Endodermal cell (in vitro differentiated cells): ENCODE measurements around the gene MB21D2. TPM values are rescaled to one million over a fixed set of nuclear protein-coding genes. Genes with fewer than 3 reads are reported as not detected.

Experiments used
- DNase-seq: peaks from one replicate; pipeline ENCODE4 v3.0.0-alpha.2; 2017
- H3K27ac ChIP-seq: 2 replicates; pipeline ENCODE4 v1.5.1; 2013; ENCODE audit warnings: mild to moderate bottlenecking, low read depth, low read length, moderate library complexity
- H3K27me3 ChIP-seq: 2 replicates; pipeline ENCODE4 v1.6.1; 2013; ENCODE audit warnings: mild to moderate bottlenecking, low read length, moderate library complexity; ENCODE audit not compliant: insufficient read depth, control insufficient read depth, poor library complexity, severe bottlenecking
- H3K36me3 ChIP-seq: 2 replicates; pipeline ENCODE4 v1.7.0; 2013; ENCODE audit warnings: mild to moderate bottlenecking, low read length, moderate library complexity; ENCODE audit not compliant: control insufficient read depth, insufficient read depth
- H3K4me1 ChIP-seq: one replicate; pipeline ENCODE4 v1.7.0; 2013; ENCODE audit warnings: low read length; ENCODE audit not compliant: control insufficient read depth, insufficient read depth
- H3K4me3 ChIP-seq: 2 replicates; pipeline ENCODE4 v1.5.1; 2013; ENCODE audit warnings: mild to moderate bottlenecking, low read length, moderate library complexity
- H3K9ac ChIP-seq: 2 replicates; pipeline ENCODE4 v1.6.1; 2013; ENCODE audit warnings: mild to moderate bottlenecking, low read length, moderate library complexity; ENCODE audit not compliant: poor library complexity, severe bottlenecking; ENCODE audit errors: extremely low read depth
- H3K9me3 ChIP-seq: 2 replicates; pipeline ENCODE4 v1.6.1; 2013; ENCODE audit warnings: mild to moderate bottlenecking, low read length, moderate library complexity; ENCODE audit not compliant: control insufficient read depth
- H3K27ac Mint-ChIP-seq: 2 replicates; pipeline ENCODE4 v1.8.0; 2020; ENCODE audit warnings: mixed read lengths
- H3K27me3 Mint-ChIP-seq: 2 replicates; pipeline ENCODE4 v1.8.0; 2021; ENCODE audit warnings: mild to moderate bottlenecking, mixed read lengths; ENCODE audit not compliant: insufficient read depth
- H3K36me3 Mint-ChIP-seq: 2 replicates; pipeline ENCODE4 v1.8.0; 2020; ENCODE audit warnings: low read depth, mixed read lengths
- H3K4me1 Mint-ChIP-seq: 2 replicates; pipeline ENCODE4 v1.8.0; 2020; ENCODE audit warnings: mixed read lengths
- H3K4me3 Mint-ChIP-seq: 2 replicates; pipeline ENCODE4 v1.8.0; 2020; ENCODE audit warnings: mild to moderate bottlenecking, moderate library complexity, mixed read lengths
- H3K9me3 Mint-ChIP-seq: 2 replicates; pipeline ENCODE4 v1.8.0; 2020; ENCODE audit warnings: mild to moderate bottlenecking, mixed read lengths
- WGBS, 2 experiments: methylation state at CpG; one replicate each; pipeline versions ENCODE4 v1.1.5 to v1.1.7; 2013; ENCODE audit warnings: missing lambda C conversion rate in 2 of 2, mixed read lengths in 1 of 2; ENCODE audit not compliant: insufficient coverage in 1 of 2, insufficient read length in 1 of 2; 5-methylcytosine and 5-hydroxymethylcytosine counted together
- total RNA-seq, 2 donors: library from RNA; stranded (reverse); fragmentation: NEBNext Ultra II Directional in 1 of 2; extraction: Animal tissue kit (Norgen Biotek cat#: 25700) in 1 of 2; gene quantifications; 2 replicates in 1 of 2; 3 replicates in 1 of 2; pipeline ENCODE4 v1.2.1, GENCODE V29; 2021
- TF ChIP-seq, protein P1 (sequence below): fragments of 200-600 bp; sonication (generic); conservative IDR thresholded peaks from 2 replicates; pipeline ENCODE4 v1.5.0; 2021; ENCODE audit warnings: antibody characterized with exemption, mild to moderate bottlenecking

The MB21D2 gene
- total RNA-seq, 2 donors from 2014 or later, result 5.7 to 6.9 TPM

DNA sequence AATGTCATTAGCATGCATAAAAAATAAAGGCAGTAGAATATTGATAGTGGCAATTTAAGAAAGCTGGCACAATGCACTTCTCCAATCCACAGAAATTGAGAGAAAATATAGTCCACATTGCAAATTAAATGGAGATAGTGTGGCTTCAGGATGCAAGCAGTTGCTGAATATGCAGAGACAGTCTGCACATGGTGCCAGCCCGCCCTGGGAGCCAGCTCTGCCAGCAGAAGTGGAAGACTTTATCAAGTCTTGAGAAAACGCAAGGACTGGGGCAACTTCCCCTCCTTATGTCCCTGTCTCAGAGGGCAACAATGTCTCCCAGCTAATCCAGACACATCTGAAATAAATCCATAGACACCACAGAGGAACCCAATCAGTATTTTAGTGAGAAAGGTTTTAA lies 57.2 kb downstream of the MB21D2 start:
- Mint-ChIP-seq H3K27ac (no peak overlapping the region), H3K27me3 (no peaks in the 10 kb centered on the region), H3K36me3 (no peaks in the 10 kb centered on the region), H3K4me3 (no peak overlapping the region), H3K9me3 (no peaks in the 10 kb centered on the region), H3K4me1 (peaks cover 11% of the 10 kb centered on the region)
- no peak overlapping the region for H3K4me3 ChIP-seq
- TF ChIP-seq, protein P1, sequence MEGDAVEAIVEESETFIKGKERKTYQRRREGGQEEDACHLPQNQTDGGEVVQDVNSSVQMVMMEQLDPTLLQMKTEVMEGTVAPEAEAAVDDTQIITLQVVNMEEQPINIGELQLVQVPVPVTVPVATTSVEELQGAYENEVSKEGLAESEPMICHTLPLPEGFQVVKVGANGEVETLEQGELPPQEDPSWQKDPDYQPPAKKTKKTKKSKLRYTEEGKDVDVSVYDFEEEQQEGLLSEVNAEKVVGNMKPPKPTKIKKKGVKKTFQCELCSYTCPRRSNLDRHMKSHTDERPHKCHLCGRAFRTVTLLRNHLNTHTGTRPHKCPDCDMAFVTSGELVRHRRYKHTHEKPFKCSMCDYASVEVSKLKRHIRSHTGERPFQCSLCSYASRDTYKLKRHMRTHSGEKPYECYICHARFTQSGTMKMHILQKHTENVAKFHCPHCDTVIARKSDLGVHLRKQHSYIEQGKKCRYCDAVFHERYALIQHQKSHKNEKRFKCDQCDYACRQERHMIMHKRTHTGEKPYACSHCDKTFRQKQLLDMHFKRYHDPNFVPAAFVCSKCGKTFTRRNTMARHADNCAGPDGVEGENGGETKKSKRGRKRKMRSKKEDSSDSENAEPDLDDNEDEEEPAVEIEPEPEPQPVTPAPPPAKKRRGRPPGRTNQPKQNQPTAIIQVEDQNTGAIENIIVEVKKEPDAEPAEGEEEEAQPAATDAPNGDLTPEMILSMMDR, result no peak
- no peak overlapping the region for H3K9ac ChIP-seq
- no peak for DNase-seq
- H3K9me3 ChIP-seq, result peaks cover 1% of the 10 kb centered on the region
- no peaks in the 10 kb centered on the region for H3K4me1 ChIP-seq
- H3K27me3 ChIP-seq, result no peaks in the 10 kb centered on the region
- 97% methylated on average over 2 of the region's 2 CpGs; no CpG with 5 or more reads in 1 of the 2 experiments for WGBS, 2 experiments
- H3K36me3 ChIP-seq, result no peaks in the 10 kb centered on the region
- H3K27ac ChIP-seq, result no peak overlapping the region

DNA sequence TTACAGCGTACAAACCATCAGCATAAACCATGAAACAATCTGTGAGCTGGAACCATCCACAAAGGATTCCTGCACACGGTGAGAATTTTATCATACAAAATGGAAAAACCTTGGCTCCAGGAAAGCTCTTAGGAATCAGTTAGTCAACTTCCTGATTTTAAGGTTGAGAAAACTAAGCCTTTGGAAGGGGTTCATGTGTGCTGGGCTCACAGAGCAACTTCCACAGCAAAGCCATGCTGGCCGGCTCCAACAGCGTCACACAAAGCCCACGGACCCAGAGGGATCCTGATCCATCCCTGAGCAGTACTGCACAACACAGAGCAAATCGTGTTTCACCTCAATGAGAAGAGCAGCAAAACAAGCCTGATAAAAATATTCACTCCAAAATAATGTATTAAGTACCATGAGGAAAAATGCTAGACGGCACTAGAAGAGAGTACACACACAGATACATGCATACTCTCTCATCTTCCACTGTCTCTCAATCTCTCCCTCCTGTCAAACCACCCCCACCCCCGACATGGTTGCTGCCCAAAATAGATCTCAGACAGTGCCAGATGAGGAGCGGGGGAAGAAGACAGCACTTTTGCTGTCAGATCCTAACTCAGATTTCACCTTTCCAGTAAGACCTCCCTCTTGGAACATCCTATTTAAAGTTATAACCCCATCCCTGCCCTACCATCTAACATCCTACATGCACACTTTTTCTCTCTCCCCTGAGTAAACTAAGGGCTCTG lies 58.6 kb downstream of the MB21D2 start:
- no peak for DNase-seq
- Histone ChIP-seq H3K27me3 (no peaks in the 10 kb centered on the region), H3K9me3 (peaks cover 15% of the 10 kb centered on the region), H3K4me1 (no peaks in the 10 kb centered on the region), H3K27ac (no peak overlapping the region), H3K4me3 (no peak overlapping the region), H3K36me3 (no peaks in the 10 kb centered on the region), H3K9ac (no peak overlapping the region)
- Mint-ChIP-seq H3K4me1 (peaks cover 5% of the 10 kb centered on the region), H3K4me3 (no peak overlapping the region), H3K36me3 (peaks cover 2% of the 10 kb centered on the region), H3K9me3 (peaks cover 4% of the 10 kb centered on the region), H3K27me3 (no peaks in the 10 kb centered on the region), H3K27ac (no peak overlapping the region)
- TF ChIP-seq, protein P1, result no peak
- 86 to 88% methylated on average over 8 to 9 of the region's 9 CpGs for WGBS, 2 experiments

DNA sequence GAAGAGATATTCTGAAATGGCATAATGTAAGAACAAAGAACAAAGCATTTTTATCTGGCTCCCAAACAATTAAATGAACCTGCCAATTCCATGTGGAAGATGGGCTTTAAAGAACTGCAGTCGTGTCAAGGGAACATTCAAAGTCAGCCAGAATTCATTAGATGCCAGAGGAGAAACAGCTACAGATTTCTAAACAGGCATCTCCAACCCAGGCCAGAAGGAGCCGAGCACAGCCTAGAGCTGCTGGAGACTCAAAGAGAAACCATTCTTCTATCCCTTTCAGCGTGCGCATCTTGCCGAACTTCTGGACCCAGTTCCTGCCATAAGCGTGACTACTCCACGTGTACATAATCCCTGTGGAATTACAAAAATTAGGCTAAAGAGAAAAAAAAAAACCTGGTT lies 60.4 kb downstream of the MB21D2 start:
- Mint-ChIP-seq H3K27me3 (no peaks in the 10 kb centered on the region), H3K4me3 (no peak overlapping the region), H3K36me3 (peaks cover 2% of the 10 kb centered on the region), H3K9me3 (peaks cover 4% of the 10 kb centered on the region), H3K4me1 (peaks cover 5% of the 10 kb centered on the region), H3K27ac (no peak overlapping the region)
- no peak for DNase-seq
- Histone ChIP-seq H3K9me3 (peaks cover 16% of the 10 kb centered on the region), H3K4me3 (no peak overlapping the region), H3K27me3 (no peaks in the 10 kb centered on the region), H3K4me1 (no peaks in the 10 kb centered on the region), H3K9ac (no peak overlapping the region), H3K27ac (no peak overlapping the region), H3K36me3 (no peaks in the 10 kb centered on the region)
- 93 to 96% methylated on average over 2 to 7 of the region's 7 CpGs for WGBS, 2 experiments
- TF ChIP-seq, protein P1, result no peak
